Measurements from ENCODE around the gene MAML2.

Gene MAML2

GRCh38 chr11:96154802-96155520 is 188.0 kb downstream of the MAML2 start:
- Mint-ChIP-seq H3K9me3 (no peaks in the 10 kb centered on the region), H3K27me3 (no peaks in the 10 kb centered on the region), H3K27ac (no peak overlapping the region), H3K36me3 (ENCODE audit: insufficient read depth) (no peaks in the 10 kb centered on the region), H3K4me3 (no peak overlapping the region), H3K4me1 (ENCODE audit: low read depth in 2 of 2) (peaks cover 23 to 26% of the 10 kb centered on the region in 2 donors)
- ATAC-seq (replicated peaks) (no peak), DNase-seq (no peak)

- DNase-seq, result no peak
- no peak for ATAC-seq (replicated peaks)
- Mint-ChIP-seq H3K4me3 (no peak overlapping the region), H3K36me3 (ENCODE audit: insufficient read depth) (no peaks in the 10 kb centered on the region), H3K9me3 (no peaks in the 10 kb centered on the region), H3K4me1 (ENCODE audit: low read depth in 2 of 2) (peaks cover 20 to 26% of the 10 kb centered on the region in 2 donors), H3K27ac (peak overlapping the region in 1 of 2 donors; percentile 44), H3K27me3 (no peaks in the 10 kb centered on the region)
These were observed 190.4 kb downstream of the MAML2 start for GRCh38 chr11:96152623-96153022.

- Mint-ChIP-seq H3K9me3 (no peaks in the 10 kb centered on the region), H3K27me3 (no peaks in the 10 kb centered on the region), H3K4me1 (ENCODE audit: low read depth in 2 of 2) (peaks cover 9 to 15% of the 10 kb centered on the region in 2 donors), H3K27ac (no peak overlapping the region), H3K36me3 (ENCODE audit: insufficient read depth) (no peaks in the 10 kb centered on the region), H3K4me3 (no peak overlapping the region)
- DNase-seq (no peak), ATAC-seq (replicated peaks) (no peak)
These were observed 191.5 kb downstream of the MAML2 start for GRCh38 chr11:96151501-96151900.

DNA sequence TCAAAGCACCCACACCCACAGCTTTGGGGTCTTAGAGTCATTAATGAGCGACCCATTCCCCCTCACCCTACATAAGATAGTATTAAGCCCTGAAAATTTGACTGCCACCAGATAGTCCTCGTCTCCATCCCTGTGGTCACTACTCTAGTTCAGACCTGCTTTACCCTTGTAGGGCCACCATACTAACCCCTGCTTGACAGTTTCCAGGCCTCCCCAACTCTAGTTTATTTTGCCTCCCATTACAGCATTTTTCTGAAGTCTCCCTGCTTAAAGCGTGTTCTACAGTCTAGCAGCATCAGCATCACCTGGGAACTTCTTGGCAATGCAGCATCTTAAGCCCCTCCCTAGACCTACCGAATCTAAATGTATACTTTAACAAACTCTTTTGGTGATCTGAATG is 192.4 kb downstream of the MAML2 start:
- no peaks in the 10 kb centered on the region for H3K27me3 Mint-ChIP-seq
- no peak for ATAC-seq (replicated peaks)

GRCh38 chr11:96149743-96150555 is 193.0 kb downstream of the MAML2 start:
- Mint-ChIP-seq H3K4me3 (no peak overlapping the region), H3K9me3 (no peaks in the 10 kb centered on the region), H3K36me3 (ENCODE audit: insufficient read depth) (no peaks in the 10 kb centered on the region), H3K27ac (no peak overlapping the region), H3K4me1 (ENCODE audit: low read depth in 2 of 2) (peaks cover 2 to 5% of the 10 kb centered on the region in 2 donors), H3K27me3 (no peaks in the 10 kb centered on the region)
- ATAC-seq (replicated peaks) (no peak), DNase-seq (no peak)

More for the DNA sequence above, 192.4 kb downstream of the MAML2 start:
- Mint-ChIP-seq H3K4me3 (no peak overlapping the region), H3K4me1 (ENCODE audit: low read depth in 2 of 2) (peaks cover 2 to 6% of the 10 kb centered on the region in 2 donors), H3K9me3 (no peaks in the 10 kb centered on the region), H3K27ac (no peak overlapping the region), H3K36me3 (ENCODE audit: insufficient read depth) (no peaks in the 10 kb centered on the region)
- no peak for DNase-seq

DNA sequence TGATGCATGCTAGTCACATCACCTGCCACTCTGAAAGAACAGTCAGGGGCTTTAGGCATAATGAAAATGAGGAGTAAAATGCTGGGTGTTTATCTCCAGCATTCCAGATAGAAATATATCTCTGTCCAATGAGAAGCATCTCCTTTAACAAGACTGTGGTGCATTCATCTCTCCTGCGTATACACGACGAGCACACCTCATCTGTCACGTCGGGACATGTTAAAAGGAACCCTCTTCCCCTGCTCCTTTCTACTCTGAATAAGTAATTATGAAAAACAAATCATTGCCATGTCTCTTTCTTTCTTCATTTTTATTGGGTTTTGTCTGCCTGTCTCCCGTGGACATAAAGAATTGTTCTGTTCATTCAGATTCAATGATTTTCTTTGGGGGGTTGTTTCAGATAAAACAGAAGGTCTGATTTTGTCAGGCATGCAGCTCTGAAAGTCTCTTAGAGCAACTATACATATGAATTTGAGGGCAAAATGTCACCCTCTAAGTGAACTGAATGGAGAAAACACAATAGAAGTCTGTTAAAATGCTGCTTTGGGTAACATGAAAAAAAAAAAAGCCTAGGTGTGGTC is 195.0 kb downstream of the MAML2 start:
- Mint-ChIP-seq H3K27me3 (no peaks in the 10 kb centered on the region), H3K4me3 (no peak overlapping the region), H3K4me1 (ENCODE audit: low read depth in 2 of 2) (peaks cover 0 to 10% of the 10 kb centered on the region in 2 donors), H3K27ac (no peak overlapping the region), H3K9me3 (no peaks in the 10 kb centered on the region), H3K36me3 (ENCODE audit: insufficient read depth) (no peaks in the 10 kb centered on the region)
- ATAC-seq (replicated peaks) (no peak), DNase-seq (no peak)

DNA sequence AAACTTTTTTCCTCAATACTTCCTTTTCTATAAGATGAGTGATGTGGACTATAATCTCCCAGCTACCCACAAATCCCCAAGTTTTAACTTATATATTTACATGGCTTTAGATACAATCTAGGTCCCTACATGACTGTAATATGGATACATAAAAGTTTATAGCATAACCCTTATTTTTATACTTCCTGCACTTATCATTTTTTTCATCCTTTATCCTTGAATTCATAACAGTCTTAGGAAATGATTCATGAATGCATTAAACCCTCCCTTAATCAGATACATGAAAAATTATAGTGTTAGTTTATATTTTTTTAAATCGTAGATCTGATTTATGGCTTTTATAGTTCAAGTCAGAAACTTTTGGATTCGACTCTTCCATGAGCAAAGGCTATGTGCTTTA is 195.8 kb downstream of the MAML2 start:
- H3K27me3 Mint-ChIP-seq, result no peaks in the 10 kb centered on the region
- H3K36me3 Mint-ChIP-seq (ENCODE audit: insufficient read depth), result no peaks in the 10 kb centered on the region
- no peak overlapping the region for H3K27ac Mint-ChIP-seq
- no peaks in the 10 kb centered on the region for H3K9me3 Mint-ChIP-seq
- peaks cover 0 to 10% of the 10 kb centered on the region in 2 donors for H3K4me1 Mint-ChIP-seq (ENCODE audit: low read depth in 2 of 2)
- no peak overlapping the region for H3K4me3 Mint-ChIP-seq
- DNase-seq (no peak), ATAC-seq (replicated peaks) (no peak)

DNA sequence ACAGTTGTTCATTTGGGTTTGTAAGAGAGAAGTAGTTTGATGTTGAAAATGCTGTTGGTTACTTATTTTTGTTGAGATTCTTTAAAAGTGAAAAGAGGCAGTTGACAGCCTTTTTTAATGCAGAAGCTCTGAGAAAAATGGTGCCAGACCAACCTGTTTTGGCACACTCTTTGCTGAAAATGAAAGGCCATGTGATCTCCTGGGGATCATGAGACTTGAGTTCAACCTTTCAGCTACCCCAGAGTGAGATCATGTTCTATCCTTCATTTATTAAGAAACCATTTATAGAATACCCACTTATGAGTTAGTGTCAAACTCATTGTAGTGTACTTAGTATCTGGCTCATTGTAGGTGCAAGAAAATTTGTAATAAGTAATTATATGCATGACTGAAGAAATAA is 196.2 kb downstream of the MAML2 start:
- H3K27me3 Mint-ChIP-seq, result no peaks in the 10 kb centered on the region
- no peak for ATAC-seq (replicated peaks)
- peaks cover 0 to 10% of the 10 kb centered on the region in 2 donors for H3K4me1 Mint-ChIP-seq (ENCODE audit: low read depth in 2 of 2)
- H3K36me3 Mint-ChIP-seq (ENCODE audit: insufficient read depth), result no peaks in the 10 kb centered on the region
- no peak for DNase-seq
- H3K27ac Mint-ChIP-seq, result no peak overlapping the region
- no peak overlapping the region for H3K4me3 Mint-ChIP-seq
- H3K9me3 Mint-ChIP-seq, result no peaks in the 10 kb centered on the region

DNA sequence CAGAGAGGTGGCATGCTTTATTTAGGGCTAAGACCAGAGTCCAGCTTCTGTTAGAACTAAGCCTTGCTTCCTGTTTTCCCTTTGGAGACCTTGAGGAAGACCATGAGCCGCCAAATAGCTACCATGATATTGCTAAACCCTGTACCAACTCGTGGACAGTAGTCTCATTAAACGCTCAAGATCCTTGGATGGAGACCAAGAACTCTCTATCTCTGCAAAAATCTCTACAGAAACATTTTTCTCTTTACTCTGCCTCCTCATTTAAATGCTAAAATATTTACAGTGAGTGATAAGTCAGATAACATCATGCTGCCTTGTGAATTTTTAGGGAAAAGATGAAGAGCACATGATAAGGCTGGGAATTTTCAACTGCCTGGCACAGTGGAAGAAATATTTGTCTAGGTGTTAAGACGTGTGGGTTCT is 197.8 kb downstream of the MAML2 start:
- Mint-ChIP-seq H3K27ac (no peak overlapping the region), H3K9me3 (no peaks in the 10 kb centered on the region), H3K36me3 (ENCODE audit: insufficient read depth) (no peaks in the 10 kb centered on the region), H3K27me3 (no peaks in the 10 kb centered on the region), H3K4me3 (no peak overlapping the region), H3K4me1 (ENCODE audit: low read depth in 2 of 2) (peaks cover 2 to 15% of the 10 kb centered on the region in 2 donors)
- DNase-seq (no peak), ATAC-seq (replicated peaks) (no peak)

GRCh38 chr11:96144553-96144952 is 198.4 kb downstream of the MAML2 start:
- Mint-ChIP-seq H3K36me3 (ENCODE audit: insufficient read depth) (no peaks in the 10 kb centered on the region), H3K4me3 (no peak overlapping the region), H3K27me3 (no peaks in the 10 kb centered on the region), H3K4me1 (ENCODE audit: low read depth in 2 of 2) (peaks cover 8 to 22% of the 10 kb centered on the region in 2 donors), H3K9me3 (no peaks in the 10 kb centered on the region), H3K27ac (peak overlapping the region in 1 of 2 donors; percentile 60)
- ATAC-seq (replicated peaks) (no peak), DNase-seq (no peak)

GRCh38 chr11:96143041-96143521 is 199.9 kb downstream of the MAML2 start:
- Mint-ChIP-seq H3K4me3 (no peak overlapping the region), H3K36me3 (ENCODE audit: insufficient read depth) (no peaks in the 10 kb centered on the region), H3K27me3 (no peaks in the 10 kb centered on the region), H3K4me1 (ENCODE audit: low read depth in 2 of 2) (peaks cover 9 to 21% of the 10 kb centered on the region in 2 donors), H3K9me3 (no peaks in the 10 kb centered on the region), H3K27ac (no peak overlapping the region)
- DNase-seq (no peak), ATAC-seq (replicated peaks) (no peak)

- H3K4me1 Mint-ChIP-seq (ENCODE audit: low read depth in 2 of 2), result peaks cover 17 to 28% of the 10 kb centered on the region in 2 donors
- H3K27ac Mint-ChIP-seq, result no peak overlapping the region
- DNase-seq (no peak), ATAC-seq (replicated peaks) (no peak)
- H3K9me3 Mint-ChIP-seq, result no peaks in the 10 kb centered on the region
- no peak overlapping the region for H3K4me3 Mint-ChIP-seq
- H3K27me3 Mint-ChIP-seq, result no peaks in the 10 kb centered on the region
- H3K36me3 Mint-ChIP-seq (ENCODE audit: insufficient read depth), result no peaks in the 10 kb centered on the region
These were observed 201.4 kb downstream of the MAML2 start for GRCh38 chr11:96141626-96142025.

GRCh38 chr11:96139691-96140090 is 203.3 kb downstream of the MAML2 start:
- Mint-ChIP-seq H3K27ac (peak overlapping the region; percentile 29 to 81), H3K4me1 (ENCODE audit: low read depth in 2 of 2) (peaks cover 23 to 40% of the 10 kb centered on the region in 2 donors), H3K36me3 (ENCODE audit: insufficient read depth) (no peaks in the 10 kb centered on the region), H3K4me3 (peak overlapping the region; percentile 41 to 51), H3K27me3 (no peaks in the 10 kb centered on the region), H3K9me3 (no peaks in the 10 kb centered on the region)
- DNase-seq (no peak), ATAC-seq (replicated peaks) (no peak)

Measured in effector memory CD8-positive, alpha-beta T cell (primary cell).